Measurements from ENCODE around the gene CDC20.

GRCh38 chr1:43396059-43396458 lies 37.3 kb downstream of the CDC20 start:
- TF ChIP-seq HDGF (IDR thresholded peaks at IDR 0.05; ENCODE audit: borderline replicate concordance) = no peak
- TF ChIP-seq SUZ12 (IDR thresholded peaks at IDR 0.05) = no peak
- no peak for TF ChIP-seq TARDBP (IDR thresholded peaks at IDR 0.05)
- TF ChIP-seq PKNOX1 (IDR thresholded peaks at IDR 0.05) = no peak
- TF ChIP-seq ZNF384 (IDR thresholded peaks at IDR 0.05) = no peak
- TF ChIP-seq FOXM1 (IDR thresholded peaks at IDR 0.05; ENCODE audit: borderline replicate concordance) = no peak
- 0 out of 2 replicates have a peak, but pooled peaks have one; percentile 27 for TF ChIP-seq FOXA1 (IDR thresholded peaks at IDR 0.05)
- TF ChIP-seq BHLHE40 (IDR thresholded peaks at IDR 0.05; ENCODE audit: borderline replicate concordance) = no peak
- TF ChIP-seq SP1 (IDR thresholded peaks at IDR 0.05) = no peak
- TF ChIP-seq FOXK2 (IDR thresholded peaks at IDR 0.05) = no peak
- no peak for TF ChIP-seq ELF4 (IDR thresholded peaks at IDR 0.05)
- TF ChIP-seq ARNT (IDR thresholded peaks at IDR 0.05) = no peak
